Inferior parietal cortex (tissue), 1 donor: ENCODE results near the gene TSHZ3.

Experiments used
- DNase-seq: peaks from one replicate; pipeline ENCODE4 v3.0.0-alpha.2; 2016; ENCODE audit errors: extremely low spot score

Gene TSHZ3

GRCh38 chr19:31313291-31314030 lies 35.8 kb downstream of the TSHZ3 start:
- DNase-seq: no peak

- DNase-seq: no peak
Observed at GRCh38 chr19:31312677-31313244, 36.5 kb downstream of the TSHZ3 start.

DNA sequence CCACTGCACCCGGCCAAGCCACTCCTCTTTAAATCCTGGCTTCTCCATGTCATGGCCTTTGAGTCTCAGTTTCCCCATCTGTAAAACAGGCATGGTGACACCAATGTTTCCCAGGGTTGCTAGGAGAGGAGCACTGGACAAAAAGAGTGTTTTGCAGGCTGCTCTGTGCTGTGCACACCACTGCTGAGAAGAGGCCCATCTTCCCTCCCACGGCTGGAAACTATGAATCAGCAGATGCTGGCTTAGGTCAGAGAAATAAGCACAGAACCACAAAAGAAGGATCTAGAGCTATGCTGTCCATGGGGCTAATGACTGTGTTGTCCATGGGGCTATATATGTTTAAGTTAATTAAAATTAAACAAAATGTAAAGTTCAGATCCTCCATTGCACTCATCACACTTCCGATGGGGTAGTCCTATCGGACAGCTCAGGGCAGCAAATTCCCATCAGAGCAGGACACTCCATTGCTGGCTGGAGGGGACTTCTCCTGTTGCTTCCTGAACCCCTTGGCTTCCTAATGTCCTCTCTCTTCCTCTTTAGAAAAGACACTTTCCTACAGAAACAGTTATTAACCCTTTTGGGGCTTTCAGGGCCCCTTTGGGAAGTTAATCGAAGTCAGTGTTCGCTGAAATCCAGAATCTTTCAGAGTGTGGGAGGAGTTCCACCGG lies 37.1 kb downstream of the TSHZ3 start:
- DNase-seq: no peak

DNA sequence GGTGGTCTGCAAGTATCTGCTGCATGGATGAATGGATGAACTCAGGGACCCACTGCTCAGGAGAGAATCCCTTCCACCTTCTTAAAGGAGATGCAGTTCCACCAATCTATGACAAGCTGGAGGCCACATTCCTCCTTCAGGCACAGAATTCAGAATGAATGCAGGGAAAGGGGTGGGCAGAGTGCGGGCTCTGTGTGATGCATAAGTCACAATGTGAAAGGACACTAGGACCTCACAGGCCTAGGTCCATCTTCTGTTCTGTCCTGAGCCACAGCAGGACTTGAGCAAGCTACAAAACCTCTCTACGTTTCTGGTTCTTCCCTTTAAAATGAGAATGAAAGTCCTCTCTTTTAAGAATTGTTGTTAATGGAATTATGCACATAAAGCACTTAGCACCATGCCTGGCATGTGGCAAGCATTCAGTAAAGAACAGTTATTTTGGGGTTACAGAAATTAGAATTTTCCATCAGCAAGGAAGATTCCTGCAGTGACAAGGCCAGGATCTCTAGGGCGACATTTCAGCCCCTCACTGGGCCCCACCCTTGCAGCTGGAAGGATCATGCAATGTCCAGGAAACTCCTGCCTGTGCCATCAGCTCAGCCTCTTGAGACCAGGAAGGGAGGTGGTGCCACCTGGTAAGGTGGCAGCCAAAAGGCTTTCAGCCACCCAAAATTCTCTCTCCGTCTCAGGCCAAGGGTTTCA lies 38.7 kb downstream of the TSHZ3 start:
- no peak for DNase-seq

GRCh38 chr19:31308781-31309180 lies 40.5 kb downstream of the TSHZ3 start:
- DNase-seq: no peak

DNA sequence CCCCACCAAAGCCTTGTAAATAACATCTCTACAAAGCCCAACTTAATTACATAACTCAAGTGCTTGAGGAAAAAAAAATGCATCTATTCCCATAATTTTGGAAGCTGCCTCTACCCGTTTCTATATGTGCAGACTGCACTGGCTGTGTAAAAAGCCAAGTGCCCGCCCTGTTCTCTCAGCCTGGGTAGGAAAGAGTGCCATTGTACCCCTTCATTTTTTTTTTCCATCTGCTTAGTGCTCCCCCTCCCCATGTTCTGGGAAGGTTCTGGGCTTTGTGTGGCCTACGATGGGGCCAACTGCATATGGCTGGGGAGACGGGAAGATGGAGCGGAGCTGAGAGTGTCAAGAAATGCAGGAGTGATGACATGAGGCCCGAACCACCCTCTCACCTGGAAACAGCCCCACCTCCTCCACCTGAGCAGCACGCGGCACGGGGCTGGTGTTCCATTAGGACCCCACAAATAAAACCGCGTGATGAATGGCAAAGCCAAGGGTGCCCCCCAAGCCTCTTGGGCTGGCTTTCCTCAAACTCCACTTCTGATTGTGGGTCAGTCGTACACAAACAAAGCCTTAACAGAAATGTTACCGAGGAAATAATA lies 42.1 kb downstream of the TSHZ3 start:
- no peak for DNase-seq

GRCh38 chr19:31306006-31306753 lies 43.1 kb downstream of the TSHZ3 start:
- no peak for DNase-seq

- no peak for DNase-seq
Observed at GRCh38 chr19:31304831-31305312, 44.4 kb downstream of the TSHZ3 start.

- DNase-seq: no peak
Observed at GRCh38 chr19:31303262-31303815, 45.9 kb downstream of the TSHZ3 start.

GRCh38 chr19:31301306-31301980 lies 47.8 kb downstream of the TSHZ3 start:
- no peak for DNase-seq

- no peak for DNase-seq
Observed at GRCh38 chr19:31300422-31300821, 48.8 kb downstream of the TSHZ3 start.

DNA sequence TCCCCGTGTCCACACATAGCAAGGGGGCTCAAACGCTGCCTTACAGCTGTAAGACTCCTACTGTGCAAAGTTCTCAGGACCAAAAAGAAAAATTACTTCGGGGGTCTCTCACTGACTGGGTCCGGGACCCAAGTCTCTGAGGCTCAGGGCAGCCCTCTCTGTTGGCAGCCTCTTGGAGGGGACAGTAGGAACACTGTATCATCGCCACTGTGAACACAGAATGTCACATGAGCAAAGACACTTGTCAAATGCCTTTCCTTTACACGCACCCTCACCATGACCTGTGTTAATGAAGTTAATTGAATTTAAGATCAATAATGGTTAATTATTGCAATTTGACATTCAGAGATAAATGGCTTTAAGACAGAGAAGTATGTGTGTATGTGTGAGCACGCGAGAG lies 49.6 kb downstream of the TSHZ3 start:
- no peak for DNase-seq

GRCh38 chr19:31297991-31298390 lies 51.2 kb downstream of the TSHZ3 start:
- no peak for DNase-seq

GRCh38 chr19:31296741-31297390 lies 52.4 kb downstream of the TSHZ3 start:
- DNase-seq: no peak

- DNase-seq: no peak
Observed at GRCh38 chr19:31294189-31294588, 55.0 kb downstream of the TSHZ3 start.

- DNase-seq: no peak
Observed at GRCh38 chr19:31292639-31293185, 56.5 kb downstream of the TSHZ3 start.

GRCh38 chr19:31290931-31291590 lies 58.2 kb downstream of the TSHZ3 start:
- DNase-seq: no peak

DNA sequence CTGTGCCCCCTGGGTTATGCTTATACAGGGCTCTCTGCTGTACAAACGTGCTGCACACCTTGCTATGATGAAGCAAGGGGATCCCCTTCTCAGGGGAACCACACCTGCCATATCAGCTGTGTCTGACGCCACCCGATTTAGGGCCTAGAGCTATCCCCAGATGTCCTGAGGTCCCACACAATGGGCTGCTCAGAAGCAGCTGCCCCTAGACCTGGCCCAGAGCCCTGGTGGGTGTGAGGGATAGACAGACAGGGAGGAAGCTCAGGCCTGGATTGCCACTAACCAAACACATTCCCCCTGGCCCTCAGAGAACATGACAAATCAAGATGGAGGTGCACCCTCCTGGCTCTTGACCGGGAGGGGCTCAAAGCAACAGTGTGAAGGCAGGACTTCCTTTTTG lies 59.3 kb downstream of the TSHZ3 start:
- no peak for DNase-seq

GRCh38 chr19:31289381-31289880 lies 59.8 kb downstream of the TSHZ3 start:
- DNase-seq: no peak
